GOT3 (cell line): ENCODE data around the gene ALOXE3.

Experiments used
- DNase-seq: peaks from one replicate; lab custom pipeline; 2025; ENCODE audit warnings: mixed read lengths; lab: John Stamatoyannopoulos, UW

ALOXE3 gene

DNA sequence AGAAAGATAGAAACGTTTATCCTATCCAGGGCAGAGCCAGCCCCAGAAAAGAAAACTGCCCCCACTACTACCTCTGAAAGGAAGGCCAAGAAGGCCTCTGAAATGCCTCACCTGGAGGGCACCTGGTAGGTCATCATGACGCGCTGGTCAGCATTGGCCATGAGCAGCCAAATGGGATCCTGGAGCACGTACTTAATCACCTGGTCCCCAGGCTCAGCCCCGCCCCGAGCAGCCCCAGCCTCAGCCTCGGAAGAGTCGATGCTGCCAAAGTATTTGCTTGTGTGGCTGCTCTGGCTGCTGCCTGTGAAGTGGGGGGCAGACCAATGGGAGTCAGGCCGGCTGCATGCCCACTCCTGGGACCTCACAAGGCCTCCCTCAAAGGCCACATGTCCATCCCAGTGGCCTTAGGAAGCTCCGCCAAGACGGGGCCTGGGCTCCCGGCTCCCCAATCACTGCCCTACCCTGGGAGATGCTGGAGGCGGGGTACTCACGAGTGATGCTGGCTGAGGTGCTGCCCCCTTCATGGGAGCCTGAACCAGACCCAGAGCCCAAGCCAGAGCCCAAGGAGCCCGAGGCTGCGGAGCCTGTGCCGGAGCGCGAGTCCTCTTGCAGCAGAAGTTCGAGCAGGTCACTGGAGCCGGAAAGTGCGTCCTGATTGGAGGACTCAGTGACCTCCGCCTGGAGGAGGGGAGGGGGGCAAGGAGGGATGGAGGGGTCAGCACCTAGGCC, 24.0 kb upstream of the ALOXE3 start:
- DNase-seq, result no peak

- no peak for DNase-seq
Observed at GRCh38 chr17:8141741-8142140, 23.4 kb upstream of the ALOXE3 start.

DNA sequence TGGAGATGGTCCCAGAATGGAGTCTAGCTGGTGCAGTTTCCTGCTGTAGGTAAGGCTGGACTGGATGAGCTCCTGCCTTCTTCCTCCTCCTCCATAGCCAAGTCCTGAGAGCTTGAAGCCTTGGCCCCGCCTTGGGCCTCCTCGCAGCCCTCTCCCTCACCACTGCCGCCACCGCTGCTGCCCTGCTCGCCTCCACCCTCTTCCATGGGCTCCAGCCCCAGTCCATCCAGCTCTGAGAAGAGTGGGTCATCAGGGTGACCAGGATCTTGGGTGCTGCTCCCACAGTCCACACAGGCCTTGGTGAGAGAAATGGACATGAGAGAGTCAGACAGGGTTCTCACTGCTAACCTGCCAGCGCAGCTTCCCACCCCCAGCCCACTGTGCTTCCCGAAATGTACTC, 22.7 kb upstream of the ALOXE3 start:
- DNase-seq, result no peak

GRCh38 chr17:8140065-8141029, 22.0 kb upstream of the ALOXE3 start:
- no peak for DNase-seq

- peak; percentile 93 for DNase-seq
Observed at GRCh38 chr17:8138672-8139371, 20.5 kb upstream of the ALOXE3 start.

DNA sequence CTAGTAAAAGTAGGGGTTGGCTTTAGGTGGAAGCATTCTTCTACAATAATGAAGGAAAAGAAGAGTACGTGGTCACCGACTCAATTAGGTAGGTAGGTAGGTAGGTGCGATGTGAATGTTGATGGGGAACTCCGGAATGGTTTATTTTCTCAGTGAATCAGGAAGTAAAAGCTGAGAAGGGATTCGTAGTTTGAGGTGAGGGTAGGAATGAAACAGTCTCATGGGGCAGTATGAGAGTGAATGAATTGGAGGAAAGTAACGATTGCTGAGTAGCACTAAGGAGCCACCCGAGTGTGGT, 20.0 kb upstream of the ALOXE3 start:
- no peak for DNase-seq

GRCh38 chr17:8137645-8138373, 19.5 kb upstream of the ALOXE3 start:
- no peak for DNase-seq

- DNase-seq, result no peak
Observed at GRCh38 chr17:8133941-8134340, 15.6 kb upstream of the ALOXE3 start.

DNA sequence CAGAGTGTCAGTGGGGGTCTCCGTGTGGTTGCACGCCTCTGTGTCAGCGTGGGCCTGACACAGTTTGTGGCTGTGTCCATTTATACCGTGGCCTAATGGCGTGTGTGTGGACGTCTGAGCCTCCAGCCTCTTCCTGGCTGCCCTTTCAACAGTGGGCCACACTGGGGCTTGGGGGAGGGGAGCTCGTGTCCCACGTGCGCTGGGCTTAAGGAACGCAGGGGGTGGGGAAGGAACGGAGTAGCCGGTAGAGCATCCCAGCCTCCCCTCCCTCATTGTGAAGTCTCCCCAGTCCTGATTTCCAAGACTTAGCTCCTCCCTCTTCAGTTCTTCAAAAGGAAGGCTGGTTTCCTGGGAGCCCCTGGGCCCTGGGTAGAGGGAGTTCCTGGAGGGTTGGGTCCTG, 15.1 kb upstream of the ALOXE3 start:
- no peak for DNase-seq

GRCh38 chr17:8131844-8132441, 13.6 kb upstream of the ALOXE3 start:
- DNase-seq, result no peak

DNA sequence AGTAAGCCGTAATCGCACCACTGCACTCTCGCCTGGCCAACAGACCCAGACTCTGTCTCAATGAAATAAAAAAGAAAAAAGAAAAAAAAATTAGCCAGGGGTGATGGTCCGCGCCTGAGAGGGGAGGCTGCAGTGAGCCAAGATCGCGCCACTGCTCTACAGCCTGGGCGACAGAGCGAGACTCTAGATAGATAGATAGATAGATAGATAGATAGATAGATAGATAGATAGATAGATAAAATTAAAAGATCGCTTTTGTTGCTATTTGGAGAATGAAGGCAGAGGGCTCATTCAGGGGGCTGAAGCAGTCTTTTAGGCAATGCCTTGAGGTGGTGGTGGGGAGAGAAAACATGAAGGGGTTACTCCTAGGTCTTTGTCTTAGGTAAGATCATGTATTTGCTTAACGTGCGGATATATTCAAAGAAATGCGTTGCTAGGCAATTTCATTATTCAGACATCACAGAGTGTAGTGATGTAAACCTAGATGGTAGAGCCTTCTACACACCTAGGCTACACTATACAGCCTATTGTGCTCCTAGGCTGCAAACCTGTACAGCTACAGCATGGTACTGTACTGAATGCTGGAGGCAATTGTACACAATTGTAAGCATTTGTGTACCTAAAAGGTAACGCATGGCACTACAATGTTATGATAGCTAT, 9.9 kb upstream of the ALOXE3 start:
- DNase-seq, result no peak

- DNase-seq, result no peak
Observed at GRCh38 chr17:8126491-8127066, 8.3 kb upstream of the ALOXE3 start.

DNA sequence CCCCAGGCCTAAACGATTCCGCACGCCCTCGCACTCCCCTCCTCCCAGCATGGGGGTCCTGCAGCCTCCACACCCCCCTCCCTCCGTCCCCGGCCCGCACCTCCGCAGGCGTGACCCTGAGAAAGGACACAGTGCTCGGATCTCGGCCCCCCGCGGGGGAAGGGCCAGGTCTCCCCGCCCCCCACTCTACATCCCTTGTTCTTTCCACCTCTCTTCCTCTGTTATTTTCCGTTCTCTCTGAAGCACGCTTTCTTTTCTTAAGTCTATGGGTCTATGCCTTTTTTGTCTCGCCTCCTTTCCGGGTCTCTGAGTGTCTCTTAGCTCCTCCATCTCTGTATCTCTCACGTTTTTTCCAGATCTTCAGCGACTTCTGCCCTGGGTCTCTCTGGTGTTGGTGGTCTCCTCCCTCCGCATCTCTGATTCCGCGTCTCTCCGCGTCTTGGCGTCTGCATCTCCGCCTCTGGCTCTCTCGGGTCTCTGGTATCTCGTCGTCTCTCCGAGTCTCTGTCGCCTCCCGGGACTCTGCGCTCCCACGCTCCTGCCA, 7.7 kb upstream of the ALOXE3 start:
- DNase-seq, result no peak

DNA sequence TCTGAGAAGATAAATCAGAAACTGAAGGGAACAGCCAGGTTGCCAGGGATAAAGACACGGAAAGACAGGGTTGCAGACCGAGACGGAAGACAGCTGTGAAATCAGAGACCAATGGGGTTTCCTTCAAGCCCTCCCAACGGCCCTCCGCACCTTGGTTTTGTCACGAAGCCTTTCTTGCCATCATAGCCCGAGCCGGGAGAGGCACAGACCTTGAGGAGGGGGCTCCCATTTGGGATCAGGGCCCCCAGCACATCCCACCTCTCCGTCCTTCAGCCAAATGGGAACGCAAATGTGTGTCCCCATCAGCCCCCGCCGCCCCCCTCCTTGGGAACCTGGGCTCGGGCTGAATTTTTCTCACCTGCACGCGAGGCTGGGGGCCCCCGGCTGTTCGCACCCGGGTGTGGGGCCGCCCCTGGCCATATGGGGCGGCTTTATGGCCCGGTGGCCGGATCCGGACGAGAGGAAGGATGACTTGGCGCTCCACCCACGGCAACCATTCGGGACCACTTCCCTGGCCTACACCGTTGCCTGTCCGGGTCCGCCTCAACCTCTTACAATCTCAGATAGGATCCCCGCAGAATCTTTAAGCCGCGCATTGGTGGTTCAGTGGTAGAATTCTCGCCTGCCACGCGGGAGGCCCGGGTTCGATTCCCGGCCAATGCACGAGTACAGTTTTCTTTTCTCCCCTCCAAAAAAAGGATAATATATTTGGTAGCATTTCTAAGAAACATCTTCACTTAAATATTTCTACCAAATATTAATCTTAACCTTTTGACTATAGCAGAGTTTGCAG, 7.0 kb upstream of the ALOXE3 start:
- peak; percentile 61 for DNase-seq

- no peak for DNase-seq
Observed at GRCh38 chr17:8124350-8125153, 6.2 kb upstream of the ALOXE3 start.

DNA sequence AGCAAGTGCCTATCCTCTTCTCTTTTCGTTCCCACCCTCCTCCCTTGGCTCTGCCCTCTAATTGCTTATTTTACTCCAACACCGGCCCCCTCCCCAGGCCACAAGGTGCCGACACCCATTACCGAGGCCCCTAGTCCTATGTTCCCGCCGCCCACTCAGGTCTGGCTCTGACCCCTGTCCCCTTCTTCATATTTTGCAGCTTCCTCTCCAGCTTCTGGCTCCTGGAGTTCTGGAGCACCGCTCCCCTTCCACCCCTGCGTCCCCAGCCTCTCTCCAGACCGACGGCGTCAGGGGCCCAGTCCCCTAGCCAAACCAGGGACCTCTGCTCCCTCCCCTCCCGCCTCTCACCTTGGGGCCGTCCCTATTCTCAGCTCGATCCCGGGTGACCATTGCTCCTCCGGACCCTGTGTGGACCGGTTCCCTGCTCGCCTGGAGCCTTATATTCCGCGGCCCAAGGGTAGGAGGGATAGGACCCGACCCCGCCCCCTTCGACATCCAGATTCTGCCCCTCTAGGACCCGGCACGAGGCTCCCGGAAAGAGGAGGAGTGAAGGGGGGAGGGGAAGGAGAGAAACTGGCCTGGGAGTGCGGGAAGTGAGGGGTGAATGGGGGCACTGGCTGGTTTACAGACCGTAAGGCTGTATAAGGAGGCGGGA, 5.5 kb upstream of the ALOXE3 start, which contains the start of gene HES7:
HES7 (minus strand) TSS at position 412 of the 655 bp plus-strand sequence; CDS start at position 390, 22 bp downstream.
- no peak for DNase-seq

- no peak for DNase-seq
Observed at GRCh38 chr17:8122924-8123694, 4.8 kb upstream of the ALOXE3 start.
